ENCODE measurements around the gene COL27A1.

The COL27A1 gene

DNA sequence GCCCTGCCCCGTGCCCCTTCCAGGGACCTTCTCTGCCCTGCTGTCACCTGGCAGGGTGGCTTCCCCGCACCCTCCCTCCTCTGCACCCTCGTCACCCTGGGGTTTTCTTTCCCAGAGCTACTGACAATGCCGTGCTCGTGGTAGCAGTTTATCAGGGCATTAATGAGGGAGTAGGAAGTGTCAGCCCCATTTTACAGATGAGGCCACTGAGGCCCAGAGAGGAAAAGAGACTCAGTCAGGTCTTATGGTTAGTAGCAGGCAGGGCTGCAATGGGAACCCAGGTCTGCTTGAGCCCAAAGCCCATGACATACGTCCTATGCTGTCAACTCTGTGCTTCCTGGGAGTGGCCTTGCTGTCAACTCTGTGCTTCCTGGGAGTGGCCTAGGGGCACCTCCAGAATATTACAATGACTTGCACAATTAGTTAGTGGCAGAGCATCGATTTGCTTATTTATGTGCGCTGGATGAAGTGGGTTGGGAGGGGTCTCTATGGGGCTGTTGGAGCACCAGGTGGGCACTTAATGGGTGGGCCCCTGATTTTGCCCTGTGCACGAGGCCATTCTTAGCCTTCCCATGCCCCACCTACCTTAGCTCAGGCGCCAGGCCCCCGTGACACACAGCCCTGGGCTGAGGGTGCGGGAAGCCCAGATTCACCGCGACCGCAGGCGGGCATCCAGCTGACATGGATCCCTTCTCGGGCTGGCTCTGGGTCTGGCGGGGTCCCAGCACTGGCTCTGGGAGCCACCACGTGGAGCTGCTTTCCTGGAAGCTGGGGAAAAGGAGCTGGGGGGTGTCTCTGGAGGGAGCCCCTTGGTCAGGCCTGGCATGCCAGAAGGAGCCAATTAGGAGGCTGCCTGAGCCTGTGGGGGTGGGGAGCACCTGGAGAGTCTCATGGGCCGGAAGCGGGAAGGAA lies 85.6 kb downstream of the COL27A1 start:
- Histone ChIP-seq H3K4me1 (ENCODE audit: insufficient read depth, insufficient read length) (peaks cover 4% of the 10 kb centered on the region), H3K27me3 (ENCODE audit: insufficient read depth, insufficient read length) (no peaks in the 10 kb centered on the region), H3K36me3 (ENCODE audit: insufficient read depth, insufficient read length, low read length) (peaks cover 79% of the 10 kb centered on the region), H3K9me3 (ENCODE audit: insufficient read depth, low read length) (no peaks in the 10 kb centered on the region), H3K9ac (ENCODE audit: insufficient read length, low read depth) (no peak overlapping the region), H3K4me3 (ENCODE audit: insufficient read length, low read depth) (no peak overlapping the region)
- DNase-seq (ENCODE audit: low read depth, low spot score): no peak
- TF ChIP-seq ZNF274 (IDR thresholded peaks at IDR 0.05; ENCODE audit: low read depth, low read length) (no peak), YY1 (IDR thresholded peaks at IDR 0.05; ENCODE audit: insufficient read depth, insufficient read length) (no peak), SUZ12 (IDR thresholded peaks at IDR 0.05; ENCODE audit: extremely low read depth, insufficient read depth, insufficient read length) (no peak)

GRCh38 chr9:114242837-114243236 lies 87.5 kb downstream of the COL27A1 start:
- no peak for TF ChIP-seq YY1 (IDR thresholded peaks at IDR 0.05; ENCODE audit: insufficient read depth, insufficient read length)
- TF ChIP-seq ZNF274 (IDR thresholded peaks at IDR 0.05; ENCODE audit: low read depth, low read length): no peak
- no peak for TF ChIP-seq SUZ12 (IDR thresholded peaks at IDR 0.05; ENCODE audit: extremely low read depth, insufficient read depth, insufficient read length)
- Histone ChIP-seq H3K36me3 (ENCODE audit: insufficient read depth, insufficient read length, low read length) (peaks cover 82% of the 10 kb centered on the region), H3K4me1 (ENCODE audit: insufficient read depth, insufficient read length) (peaks cover 8% of the 10 kb centered on the region), H3K27me3 (ENCODE audit: insufficient read depth, insufficient read length) (no peaks in the 10 kb centered on the region), H3K9ac (ENCODE audit: insufficient read length, low read depth) (no peak overlapping the region), H3K9me3 (ENCODE audit: insufficient read depth, low read length) (no peaks in the 10 kb centered on the region), H3K4me3 (ENCODE audit: insufficient read length, low read depth) (no peak overlapping the region)
- no peak for DNase-seq (ENCODE audit: low read depth, low spot score)

- H3K4me3 ChIP-seq (ENCODE audit: insufficient read length, low read depth): no peak overlapping the region
- H3K9me3 ChIP-seq (ENCODE audit: insufficient read depth, low read length): no peaks in the 10 kb centered on the region
- H3K36me3 ChIP-seq (ENCODE audit: insufficient read depth, insufficient read length, low read length): peaks cover 85% of the 10 kb centered on the region
- TF ChIP-seq SUZ12 (IDR thresholded peaks at IDR 0.05; ENCODE audit: extremely low read depth, insufficient read depth, insufficient read length): no peak
- TF ChIP-seq YY1 (IDR thresholded peaks at IDR 0.05; ENCODE audit: insufficient read depth, insufficient read length): no peak
- TF ChIP-seq ZNF274 (IDR thresholded peaks at IDR 0.05; ENCODE audit: low read depth, low read length): no peak
- DNase-seq (ENCODE audit: low read depth, low spot score): no peak
- H3K27me3 ChIP-seq (ENCODE audit: insufficient read depth, insufficient read length): no peaks in the 10 kb centered on the region
- H3K4me1 ChIP-seq (ENCODE audit: insufficient read depth, insufficient read length): peaks cover 8% of the 10 kb centered on the region
- no peak overlapping the region for H3K9ac ChIP-seq (ENCODE audit: insufficient read length, low read depth)
Measured at GRCh38 chr9:114243240-114243639, 87.9 kb downstream of the COL27A1 start.

- H3K4me3 ChIP-seq (ENCODE audit: insufficient read length, low read depth): no peak overlapping the region
- DNase-seq (ENCODE audit: low read depth, low spot score): no peak
- H3K27me3 ChIP-seq (ENCODE audit: insufficient read depth, insufficient read length): no peaks in the 10 kb centered on the region
- H3K4me1 ChIP-seq (ENCODE audit: insufficient read depth, insufficient read length): peaks cover 8% of the 10 kb centered on the region
- no peaks in the 10 kb centered on the region for H3K9me3 ChIP-seq (ENCODE audit: insufficient read depth, low read length)
- peaks cover 84% of the 10 kb centered on the region for H3K36me3 ChIP-seq (ENCODE audit: insufficient read depth, insufficient read length, low read length)
- no peak for TF ChIP-seq YY1 (IDR thresholded peaks at IDR 0.05; ENCODE audit: insufficient read depth, insufficient read length)
- TF ChIP-seq ZNF274 (IDR thresholded peaks at IDR 0.05; ENCODE audit: low read depth, low read length): no peak
- TF ChIP-seq SUZ12 (IDR thresholded peaks at IDR 0.05; ENCODE audit: extremely low read depth, insufficient read depth, insufficient read length): no peak
- H3K9ac ChIP-seq (ENCODE audit: insufficient read length, low read depth): no peak overlapping the region
Measured at GRCh38 chr9:114244570-114244969, 89.2 kb downstream of the COL27A1 start.

DNA sequence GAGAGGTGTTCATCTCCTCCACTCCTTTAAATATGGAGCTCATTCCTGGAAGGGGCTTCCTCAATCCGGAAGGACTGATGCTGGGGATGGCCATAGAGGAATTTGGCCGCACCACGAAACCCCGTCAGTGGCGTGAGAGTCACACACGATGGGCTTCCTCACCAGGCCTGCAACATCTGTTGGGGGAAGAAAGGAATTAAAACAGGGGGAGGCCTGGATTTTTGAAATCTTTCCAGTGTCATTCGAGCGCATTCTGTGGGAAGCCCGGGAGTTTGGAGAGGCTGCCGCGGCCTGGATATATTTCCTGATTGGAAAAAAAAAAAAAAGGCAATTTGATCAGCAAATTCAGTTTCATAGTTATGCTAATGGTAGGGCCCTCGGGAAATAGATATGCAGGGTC lies 91.2 kb downstream of the COL27A1 start:
- Histone ChIP-seq H3K9me3 (ENCODE audit: insufficient read depth, low read length) (no peaks in the 10 kb centered on the region), H3K4me3 (ENCODE audit: insufficient read length, low read depth) (no peak overlapping the region), H3K9ac (ENCODE audit: insufficient read length, low read depth) (no peak overlapping the region), H3K36me3 (ENCODE audit: insufficient read depth, insufficient read length, low read length) (peaks cover 78% of the 10 kb centered on the region), H3K27me3 (ENCODE audit: insufficient read depth, insufficient read length) (no peaks in the 10 kb centered on the region), H3K4me1 (ENCODE audit: insufficient read depth, insufficient read length) (peaks cover 4% of the 10 kb centered on the region)
- DNase-seq (ENCODE audit: low read depth, low spot score): no peak
- TF ChIP-seq ZNF274 (IDR thresholded peaks at IDR 0.05; ENCODE audit: low read depth, low read length) (no peak), SUZ12 (IDR thresholded peaks at IDR 0.05; ENCODE audit: extremely low read depth, insufficient read depth, insufficient read length) (no peak), YY1 (IDR thresholded peaks at IDR 0.05; ENCODE audit: insufficient read depth, insufficient read length) (no peak)

- H3K27me3 ChIP-seq (ENCODE audit: insufficient read depth, insufficient read length): no peaks in the 10 kb centered on the region
- H3K4me3 ChIP-seq (ENCODE audit: insufficient read length, low read depth): no peak overlapping the region
- H3K9me3 ChIP-seq (ENCODE audit: insufficient read depth, low read length): no peaks in the 10 kb centered on the region
- peaks cover 4% of the 10 kb centered on the region for H3K4me1 ChIP-seq (ENCODE audit: insufficient read depth, insufficient read length)
- DNase-seq (ENCODE audit: low read depth, low spot score): no peak
- H3K36me3 ChIP-seq (ENCODE audit: insufficient read depth, insufficient read length, low read length): peaks cover 77% of the 10 kb centered on the region
- TF ChIP-seq SUZ12 (IDR thresholded peaks at IDR 0.05; ENCODE audit: extremely low read depth, insufficient read depth, insufficient read length) (no peak), ZNF274 (IDR thresholded peaks at IDR 0.05; ENCODE audit: low read depth, low read length) (no peak), YY1 (IDR thresholded peaks at IDR 0.05; ENCODE audit: insufficient read depth, insufficient read length) (no peak)
- no peak overlapping the region for H3K9ac ChIP-seq (ENCODE audit: insufficient read length, low read depth)
Measured at GRCh38 chr9:114247077-114247476, 91.7 kb downstream of the COL27A1 start.

- no peak overlapping the region for H3K9ac ChIP-seq (ENCODE audit: insufficient read length, low read depth)
- peaks cover 4% of the 10 kb centered on the region for H3K4me1 ChIP-seq (ENCODE audit: insufficient read depth, insufficient read length)
- H3K9me3 ChIP-seq (ENCODE audit: insufficient read depth, low read length): no peaks in the 10 kb centered on the region
- H3K4me3 ChIP-seq (ENCODE audit: insufficient read length, low read depth): no peak overlapping the region
- peaks cover 77% of the 10 kb centered on the region for H3K36me3 ChIP-seq (ENCODE audit: insufficient read depth, insufficient read length, low read length)
- TF ChIP-seq SUZ12 (IDR thresholded peaks at IDR 0.05; ENCODE audit: extremely low read depth, insufficient read depth, insufficient read length): no peak
- TF ChIP-seq YY1 (IDR thresholded peaks at IDR 0.05; ENCODE audit: insufficient read depth, insufficient read length): no peak
- no peak for TF ChIP-seq ZNF274 (IDR thresholded peaks at IDR 0.05; ENCODE audit: low read depth, low read length)
- DNase-seq (ENCODE audit: low read depth, low spot score): no peak
- no peaks in the 10 kb centered on the region for H3K27me3 ChIP-seq (ENCODE audit: insufficient read depth, insufficient read length)
Measured at GRCh38 chr9:114247491-114247890, 92.2 kb downstream of the COL27A1 start.

All from NT2/D1 (cell line).